GM19025 (cell line): ENCODE measurements around the gene SPPL2C.

Experiments
- ATAC-seq: cut with Tn5 transposase; IDR thresholded peaks from one replicate; pipeline ENCODE4 v1.9.1; 2021; ENCODE audit warnings: mild to moderate bottlenecking, low read depth, moderate library complexity; ENCODE audit not compliant: unreplicated experiment

Gene SPPL2C

DNA sequence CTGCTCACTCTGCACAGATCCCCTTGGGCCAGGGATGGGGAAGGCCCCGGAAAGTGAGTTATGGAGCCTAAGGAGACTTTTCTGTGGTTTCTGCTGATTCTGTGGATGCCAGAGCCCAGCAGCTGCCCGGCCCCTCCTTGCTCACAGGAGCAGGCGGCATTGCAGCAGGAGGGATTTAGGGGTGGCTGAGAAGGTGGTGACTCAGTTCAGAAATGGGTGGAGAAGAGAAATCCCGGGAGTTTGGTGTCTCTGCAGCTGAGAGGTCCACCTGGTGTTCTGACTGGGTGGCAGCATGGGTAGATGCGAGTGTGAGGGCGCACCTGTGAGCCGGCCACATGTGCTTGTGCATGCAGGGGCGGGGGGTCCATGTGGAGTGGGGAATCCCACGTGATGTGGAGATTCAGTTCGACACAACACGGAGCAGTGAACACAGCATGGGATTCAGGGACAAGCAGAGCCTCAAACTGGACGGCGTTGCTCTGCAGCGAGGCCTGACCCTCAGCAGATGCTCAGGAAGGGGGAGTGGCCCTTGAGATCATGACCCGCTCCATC is 16.0 kb upstream of the SPPL2C start:
- ATAC-seq, result no peak

DNA sequence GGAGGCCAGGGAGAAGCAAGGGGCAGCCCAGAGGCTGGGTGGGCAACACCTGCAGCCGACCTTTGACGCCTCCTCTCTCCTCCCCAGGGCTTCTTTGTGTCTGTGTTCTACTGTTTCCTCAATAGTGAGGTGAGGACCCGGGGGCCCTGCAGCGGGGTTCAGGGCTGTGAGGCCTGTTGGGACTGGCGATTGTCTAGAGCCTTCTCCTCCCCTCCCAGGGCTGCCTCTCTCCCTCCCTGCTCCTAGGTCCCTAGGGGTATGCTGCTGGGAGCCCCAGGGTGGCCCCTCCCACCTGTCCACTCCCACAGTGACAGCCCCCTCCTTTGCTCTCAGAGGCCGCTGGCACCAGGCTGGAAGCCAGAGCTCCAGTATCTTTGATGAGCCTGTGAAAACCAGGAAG is 10.8 kb upstream of the SPPL2C start:
- no peak for ATAC-seq

DNA sequence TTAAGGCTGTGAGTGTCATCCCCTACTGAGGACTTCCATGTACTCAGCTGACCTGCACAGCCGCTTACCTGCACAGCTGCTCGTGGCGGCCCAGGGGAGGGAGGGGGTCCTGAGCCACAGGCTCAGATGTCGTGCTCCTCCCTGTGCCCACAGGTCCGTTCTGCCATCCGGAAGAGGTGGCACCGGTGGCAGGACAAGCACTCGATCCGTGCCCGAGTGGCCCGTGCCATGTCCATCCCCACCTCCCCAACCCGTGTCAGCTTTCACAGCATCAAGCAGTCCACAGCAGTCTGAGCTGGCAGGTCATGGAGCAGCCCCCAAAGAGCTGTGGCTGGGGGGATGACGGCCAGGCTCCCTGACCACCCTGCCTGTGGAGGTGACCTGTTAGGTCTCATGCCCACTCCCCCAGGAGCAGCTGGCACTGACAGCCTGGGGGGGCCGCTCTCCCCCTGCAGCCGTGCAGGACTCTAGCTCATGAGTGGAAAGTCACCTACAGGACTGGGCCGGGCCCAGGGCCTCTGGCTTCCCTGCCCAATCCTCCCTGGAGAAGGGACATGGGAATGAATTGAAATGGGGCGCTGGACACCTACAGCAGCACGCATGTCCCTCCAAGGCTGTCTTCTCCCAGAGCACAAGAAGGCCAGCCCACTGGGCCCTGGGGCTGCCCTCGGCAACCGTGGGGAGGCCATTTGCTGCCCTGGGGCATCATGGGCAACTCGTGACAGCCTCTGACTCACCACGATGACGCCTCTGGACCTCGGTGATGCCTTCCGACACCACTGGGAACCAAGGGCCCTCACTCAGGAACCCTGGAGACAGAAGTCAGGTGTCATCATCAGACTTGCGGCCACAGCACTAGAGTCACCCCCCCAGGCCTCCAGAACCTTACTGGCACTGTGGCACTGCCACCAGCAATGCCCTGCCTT is 9.9 kb upstream of the SPPL2C start:
- no peak for ATAC-seq

DNA sequence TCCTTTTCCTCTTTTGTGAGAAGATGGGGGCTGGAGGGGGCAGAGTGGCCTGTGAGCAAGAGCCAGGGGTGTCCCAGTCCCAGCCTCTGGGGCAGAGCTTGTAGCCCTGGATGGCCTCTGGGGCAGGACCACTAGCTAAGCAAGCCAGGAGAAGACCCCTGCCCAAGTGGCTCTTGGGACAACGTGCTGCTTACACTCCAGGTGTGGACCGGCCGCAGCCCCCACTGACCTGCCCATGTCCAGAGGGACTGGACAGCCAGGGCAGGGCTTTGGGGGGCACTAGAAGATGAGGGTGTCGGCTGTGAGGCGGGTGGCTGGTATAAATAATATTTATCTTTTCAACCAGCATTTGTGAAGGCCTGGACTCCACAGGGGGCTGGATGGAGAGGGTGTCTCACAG is 9.2 kb upstream of the SPPL2C start:
- no peak for ATAC-seq

DNA sequence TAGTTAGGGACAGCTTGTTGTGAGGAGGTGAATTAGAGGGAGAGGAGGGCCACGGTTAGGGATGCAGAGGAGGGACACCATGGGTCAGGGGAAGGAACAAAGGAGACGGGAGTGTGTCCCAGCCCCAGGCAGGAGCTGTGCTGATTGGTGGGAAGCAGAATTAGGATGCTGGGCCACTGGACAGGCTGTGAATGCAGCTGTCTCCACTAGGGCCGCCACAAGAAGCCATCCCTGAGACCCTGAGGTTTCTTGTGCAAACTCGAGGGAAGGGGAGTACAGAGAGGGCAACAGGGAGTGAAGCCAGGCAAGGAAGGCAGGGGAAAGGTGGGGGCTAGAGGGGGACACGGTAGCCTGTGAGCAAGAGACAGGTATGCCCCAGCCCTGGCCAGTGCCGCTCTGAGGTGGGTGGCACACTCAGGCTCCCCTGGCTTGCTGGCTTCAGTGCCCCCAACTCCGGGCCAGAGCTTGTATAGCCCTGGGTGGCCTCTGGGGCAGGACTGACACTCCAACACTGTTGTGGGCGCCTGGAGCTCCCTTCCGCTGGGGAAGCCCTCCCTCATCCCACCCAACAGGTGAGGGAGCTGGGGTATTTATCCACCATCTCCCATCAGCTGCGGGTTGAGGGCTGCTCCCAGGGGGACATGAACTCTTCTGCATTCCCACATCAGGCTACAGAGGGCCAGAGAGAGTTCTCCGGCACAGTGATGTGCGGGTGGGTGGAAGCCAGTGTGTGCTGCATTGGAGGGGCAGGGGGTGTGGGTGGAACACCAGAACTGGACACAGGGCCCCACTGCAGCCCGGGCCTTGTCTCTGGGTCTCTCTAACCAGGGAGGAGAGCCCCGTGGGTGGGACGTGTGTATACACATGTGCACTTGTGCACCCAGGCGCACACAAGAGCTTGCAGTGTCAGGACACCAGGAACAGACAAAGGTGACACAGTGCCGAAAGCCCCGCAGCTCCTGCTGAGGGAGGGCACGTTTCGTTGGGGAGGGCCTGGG is 8.3 kb upstream of the SPPL2C start:
- ATAC-seq, result no peak

DNA sequence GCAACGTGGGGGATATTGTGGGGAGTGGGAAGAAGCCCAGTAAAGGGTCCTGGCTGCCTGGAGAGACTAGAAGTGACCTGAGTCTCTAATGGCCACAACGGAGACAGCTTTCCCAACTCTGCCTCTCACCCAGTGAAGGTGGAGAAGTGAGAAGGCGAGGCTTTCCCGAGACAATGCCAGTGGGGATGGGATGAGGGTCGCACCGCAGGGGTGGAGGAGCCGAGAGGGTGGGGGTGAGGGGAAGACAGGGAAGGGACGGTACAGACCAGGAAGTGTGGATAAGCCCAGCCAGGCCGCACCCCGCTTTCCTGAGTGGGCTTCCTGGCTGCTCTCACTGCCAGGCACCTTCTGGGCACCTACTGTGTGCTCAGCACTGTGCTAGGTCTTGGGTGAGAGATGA is 7.5 kb upstream of the SPPL2C start:
- ATAC-seq, result no peak

DNA sequence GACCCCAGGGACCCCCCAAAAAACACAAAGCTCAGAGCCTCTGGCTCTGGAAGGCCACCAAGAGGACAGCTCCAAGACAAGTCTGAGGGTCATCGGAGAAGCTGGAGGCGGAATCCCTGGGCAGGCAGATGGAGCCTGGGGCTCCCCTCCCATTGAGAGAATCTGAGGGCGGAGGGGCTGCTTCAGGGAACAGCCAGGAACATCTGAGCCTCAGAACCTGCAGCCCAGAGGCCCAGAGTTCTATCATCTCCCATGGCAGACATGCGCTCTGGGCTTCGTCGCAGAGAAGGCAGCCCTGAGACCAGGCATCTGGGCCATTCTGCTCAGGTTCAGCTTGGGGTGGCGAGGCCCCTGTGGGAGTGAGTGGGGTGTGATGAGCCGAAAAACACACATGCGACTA is 7.1 kb upstream of the SPPL2C start:
- ATAC-seq, result no peak

DNA sequence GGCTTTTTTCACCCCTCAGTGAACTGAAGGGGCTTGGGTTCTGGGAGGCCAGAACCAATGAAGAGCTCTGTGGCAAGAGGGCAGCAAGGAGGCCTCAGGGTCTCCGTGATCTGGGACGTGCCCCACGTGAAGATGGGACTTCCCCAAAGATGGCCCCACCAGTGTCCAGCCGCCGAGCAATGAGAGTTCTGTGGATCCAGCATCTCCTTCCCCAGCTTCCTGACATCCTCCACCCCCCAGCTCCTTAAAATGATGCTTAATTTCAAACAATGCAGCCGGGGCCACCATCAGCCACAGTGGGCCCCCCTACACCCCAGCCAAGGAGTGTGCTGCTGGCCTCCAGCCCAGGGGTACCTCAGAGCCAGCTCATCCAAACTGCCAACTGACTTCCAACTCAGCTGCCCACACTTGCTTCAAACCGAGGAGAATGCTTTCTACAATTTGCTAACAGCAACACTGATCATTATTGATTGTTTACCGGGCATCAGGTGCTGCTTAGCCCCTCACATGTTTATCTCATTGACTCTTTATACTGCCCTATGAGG is 5.9 kb upstream of the SPPL2C start:
- ATAC-seq, result no peak

DNA sequence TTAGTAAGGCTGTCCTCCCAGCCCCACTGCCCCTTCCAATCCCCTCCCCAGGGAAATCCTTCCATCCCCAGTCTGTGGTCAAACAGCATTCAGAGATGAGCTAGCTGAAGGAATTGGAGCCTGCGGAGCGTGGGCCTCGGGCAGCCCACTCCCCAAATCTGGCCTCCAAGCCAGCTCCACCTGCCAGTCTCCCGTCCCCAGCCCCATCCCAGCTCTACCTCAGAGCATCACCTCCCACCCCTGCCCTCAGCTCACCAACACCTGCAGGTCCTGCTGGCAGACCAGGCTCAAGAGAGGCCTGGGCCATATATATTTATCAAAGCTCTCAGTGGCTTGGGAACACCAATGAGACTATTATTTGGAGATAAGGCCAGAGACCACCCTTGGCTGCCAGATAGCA is 5.2 kb upstream of the SPPL2C start:
- ATAC-seq, result no peak

DNA sequence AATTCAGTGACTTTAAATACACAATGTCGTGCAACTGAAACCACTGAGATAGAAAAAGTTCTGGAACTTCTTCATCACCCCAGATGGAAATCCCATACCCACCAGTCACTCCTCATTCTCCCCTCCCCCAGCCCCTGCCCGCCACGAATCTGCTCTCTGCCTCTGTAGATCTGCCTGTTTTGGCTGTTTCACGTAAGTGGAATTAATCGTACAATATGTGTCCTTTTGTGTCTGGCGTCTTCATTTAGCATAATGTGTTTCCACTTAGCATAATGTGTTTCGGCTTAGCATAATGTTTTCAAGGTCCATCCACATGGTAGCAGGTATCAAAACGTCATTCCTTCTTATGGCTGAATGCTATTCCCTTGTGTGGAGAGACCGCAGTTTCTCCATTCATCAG is 3.5 kb upstream of the SPPL2C start:
- no peak for ATAC-seq

DNA sequence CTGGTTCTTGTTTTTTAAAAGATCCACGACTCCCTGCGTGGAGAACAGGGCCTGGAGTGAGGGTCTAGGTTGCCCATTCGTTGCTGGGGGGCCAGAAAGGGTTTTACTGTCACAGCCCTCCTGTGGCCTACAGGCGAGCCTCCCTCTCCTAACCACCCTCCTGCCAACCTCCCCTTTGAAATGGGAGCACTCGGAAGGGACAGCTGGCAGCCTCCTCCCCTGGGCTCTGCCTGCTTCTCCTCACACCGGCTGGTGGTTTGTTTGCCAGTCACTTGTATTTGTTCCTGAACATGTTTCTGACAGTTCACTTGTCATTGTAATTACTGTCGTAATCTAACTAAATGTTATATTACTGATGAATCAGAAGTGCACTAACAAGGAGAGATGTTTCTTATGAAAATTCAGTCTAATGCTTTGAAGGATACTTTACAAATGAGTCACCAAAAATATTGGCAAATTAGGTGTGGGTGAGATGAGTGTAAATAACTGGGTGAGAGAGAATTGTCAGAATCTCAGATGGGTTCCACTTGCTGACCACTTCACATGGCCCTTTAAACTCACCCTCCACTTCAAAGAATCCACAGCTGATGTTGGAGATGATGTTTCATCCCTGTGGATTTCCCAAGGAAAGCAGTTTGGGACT is 2.7 kb upstream of the SPPL2C start:
- ATAC-seq, result no peak

DNA sequence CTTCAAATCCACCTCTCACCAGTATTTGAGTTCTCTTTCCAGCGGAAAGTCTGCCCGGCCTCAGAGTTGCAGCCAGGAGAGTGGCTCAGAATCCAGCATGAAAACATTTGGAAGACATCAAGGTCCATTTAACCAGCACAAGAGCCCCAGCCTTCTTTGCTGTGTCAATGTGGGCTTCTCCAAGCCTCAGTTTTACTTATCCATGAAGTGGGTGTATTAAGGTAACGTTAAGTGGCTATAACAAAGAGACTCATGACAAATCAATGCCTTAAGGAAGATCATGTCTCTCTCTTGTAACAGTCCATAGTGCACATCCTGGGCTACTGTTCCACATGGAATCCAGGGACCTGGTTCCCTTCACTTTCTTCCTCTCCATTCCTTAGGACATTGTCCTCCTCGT is 959 bp upstream of the SPPL2C start:
- ATAC-seq, result no peak

DNA sequence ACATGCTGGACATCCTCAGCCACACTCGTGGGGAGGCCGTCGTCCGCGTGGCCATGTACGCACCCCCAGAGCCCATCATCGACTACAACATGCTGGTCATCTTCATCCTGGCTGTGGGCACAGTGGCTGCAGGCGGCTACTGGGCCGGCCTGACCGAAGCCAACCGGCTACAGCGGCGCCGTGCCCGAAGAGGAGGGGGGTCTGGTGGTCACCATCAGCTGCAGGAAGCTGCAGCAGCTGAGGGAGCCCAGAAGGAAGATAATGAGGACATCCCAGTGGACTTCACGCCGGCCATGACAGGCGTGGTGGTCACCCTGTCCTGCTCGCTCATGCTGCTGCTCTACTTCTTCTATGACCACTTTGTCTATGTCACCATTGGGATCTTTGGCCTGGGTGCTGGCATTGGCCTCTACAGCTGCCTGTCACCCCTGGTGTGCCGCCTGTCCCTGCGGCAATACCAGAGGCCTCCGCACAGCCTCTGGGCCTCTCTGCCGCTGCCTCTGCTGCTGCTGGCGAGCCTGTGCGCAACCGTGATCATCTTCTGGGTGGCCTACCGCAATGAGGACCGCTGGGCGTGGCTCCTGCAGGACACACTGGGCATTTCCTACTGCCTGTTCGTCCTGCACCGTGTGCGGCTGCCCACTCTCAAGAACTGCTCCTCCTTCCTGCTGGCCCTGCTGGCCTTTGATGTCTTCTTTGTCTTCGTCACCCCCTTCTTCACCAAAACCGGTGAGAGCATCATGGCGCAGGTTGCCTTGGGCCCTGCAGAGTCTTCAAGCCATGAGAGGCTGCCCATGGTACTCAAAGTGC is 900 bp downstream of the SPPL2C start:
- ATAC-seq, result no peak

DNA sequence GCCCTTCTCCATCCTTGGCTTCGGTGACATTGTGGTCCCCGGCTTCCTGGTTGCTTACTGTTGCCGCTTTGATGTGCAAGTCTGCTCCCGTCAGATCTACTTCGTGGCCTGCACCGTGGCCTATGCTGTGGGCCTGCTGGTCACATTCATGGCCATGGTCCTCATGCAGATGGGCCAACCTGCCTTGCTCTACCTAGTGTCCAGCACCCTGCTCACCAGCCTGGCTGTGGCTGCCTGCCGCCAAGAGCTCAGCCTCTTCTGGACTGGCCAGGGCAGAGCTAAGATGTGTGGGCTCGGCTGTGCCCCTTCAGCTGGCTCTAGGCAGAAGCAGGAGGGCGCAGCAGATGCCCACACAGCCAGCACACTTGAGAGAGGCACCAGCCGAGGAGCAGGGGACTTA is 1.5 kb downstream of the SPPL2C start:
- ATAC-seq, result no peak

DNA sequence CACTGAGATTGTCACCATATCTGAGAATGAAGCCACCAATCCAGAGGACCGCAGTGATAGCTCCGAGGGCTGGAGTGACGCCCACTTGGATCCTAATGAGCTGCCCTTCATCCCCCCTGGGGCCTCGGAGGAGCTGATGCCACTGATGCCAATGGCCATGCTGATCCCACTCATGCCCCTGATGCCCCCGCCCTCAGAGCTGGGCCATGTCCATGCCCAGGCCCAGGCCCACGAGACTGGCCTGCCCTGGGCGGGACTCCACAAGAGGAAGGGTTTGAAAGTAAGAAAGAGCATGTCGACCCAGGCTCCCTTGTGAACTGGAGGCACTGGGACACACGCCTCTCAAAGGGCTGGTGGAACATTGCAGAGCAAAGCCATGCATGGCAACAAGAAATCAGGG is 2.0 kb downstream of the SPPL2C start:
- no peak for ATAC-seq

DNA sequence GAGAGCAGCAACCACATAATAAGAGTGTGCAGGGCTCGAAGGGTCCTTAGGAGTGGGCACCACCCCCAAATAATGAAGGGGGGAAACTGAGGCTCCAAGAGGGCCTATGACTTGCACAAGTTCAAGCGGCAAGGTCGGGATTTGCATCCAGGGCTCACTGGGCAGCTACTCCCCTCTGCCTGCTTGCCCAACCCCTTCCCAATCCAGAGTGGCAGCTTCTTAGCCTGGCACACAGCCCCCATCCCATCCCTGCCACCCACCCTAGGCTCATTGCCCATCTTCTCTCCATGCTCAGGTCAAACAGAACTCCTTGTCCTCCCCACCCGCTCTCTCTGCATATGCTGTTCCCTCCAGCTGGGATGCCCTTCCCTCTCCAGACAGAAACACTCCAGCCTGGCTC is 2.4 kb downstream of the SPPL2C start:
- no peak for ATAC-seq

DNA sequence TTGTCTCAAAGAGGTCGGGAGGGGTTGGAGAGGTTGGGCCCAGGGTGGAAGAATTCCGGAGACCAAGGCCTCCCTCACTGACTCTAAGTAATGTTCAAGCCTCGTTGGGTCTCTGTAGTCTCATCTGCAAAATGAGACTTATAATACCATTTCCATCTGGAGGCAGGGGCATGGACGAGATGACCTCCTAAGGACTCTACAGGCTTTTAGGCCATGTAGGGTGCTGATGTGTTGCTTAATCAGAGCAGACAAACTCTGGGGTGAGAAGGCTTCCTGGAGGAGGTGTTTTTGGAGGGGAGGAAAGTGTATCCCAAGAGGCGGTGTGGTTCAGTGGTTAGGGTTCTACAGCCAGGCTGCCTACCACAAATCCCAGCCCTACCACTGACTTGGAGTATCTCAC is 3.1 kb downstream of the SPPL2C start:
- ATAC-seq, result no peak

DNA sequence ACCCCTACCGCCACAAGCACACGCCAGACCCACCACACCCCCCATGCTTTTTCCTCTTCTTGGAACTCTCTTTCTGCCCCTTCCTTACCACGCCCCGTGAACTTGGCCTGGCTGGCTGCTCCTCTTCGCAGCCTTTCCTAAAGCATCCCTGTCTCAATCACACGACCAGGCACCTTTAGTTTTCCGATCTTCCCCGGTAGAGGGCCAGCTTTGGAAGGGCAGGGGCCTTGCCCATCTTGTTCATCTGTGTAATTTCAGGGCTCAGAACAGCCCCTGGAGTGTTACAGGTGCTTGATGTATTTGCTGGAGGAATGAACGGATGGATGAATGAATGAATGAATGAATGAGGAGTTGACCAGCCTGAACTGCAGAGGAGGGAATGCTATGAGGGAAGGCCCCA is 3.7 kb downstream of the SPPL2C start:
- ATAC-seq, result no peak

DNA sequence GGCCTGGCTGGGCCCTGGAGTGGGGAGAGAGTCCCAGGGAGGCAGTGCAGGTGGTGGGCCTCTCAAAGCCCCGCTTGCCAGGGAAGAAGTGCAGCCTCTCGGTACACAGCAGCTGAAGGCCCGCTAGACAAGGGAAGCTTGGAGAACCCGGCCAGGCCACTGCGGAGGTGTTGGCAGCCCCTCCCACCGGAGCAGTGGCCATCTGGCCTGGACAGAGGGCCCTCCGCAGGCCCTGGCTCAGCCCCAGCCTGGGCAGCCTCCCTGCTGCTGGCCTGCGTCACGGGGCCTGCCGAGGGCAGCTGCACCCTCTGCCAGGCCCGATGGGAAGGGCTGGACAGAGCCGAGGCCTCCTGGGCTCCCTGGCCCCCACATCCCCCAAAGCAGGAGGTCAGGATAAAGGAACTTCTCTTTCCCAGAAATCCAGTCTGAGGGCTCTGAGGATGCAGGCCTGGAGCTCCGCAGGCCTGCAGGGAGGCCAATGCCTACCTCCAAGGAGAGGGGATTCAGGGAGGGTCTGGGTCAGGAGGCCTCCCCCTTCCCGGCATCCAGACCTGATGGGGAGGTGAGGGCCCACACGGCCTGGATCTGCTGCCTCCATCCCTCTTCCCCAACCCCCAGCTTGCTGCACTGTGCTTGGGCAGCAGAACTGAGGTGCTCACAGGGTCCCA is 4.3 kb downstream of the SPPL2C start:
- ATAC-seq, result no peak
